Muscle of back (tissue), 11 donors: Measurements from ENCODE around the gene BICDL1. TPM values are rescaled to one million over a fixed set of nuclear protein-coding genes. Genes with fewer than 3 reads are reported as not detected.

Experiments used
- DNase-seq, 3 donors: peaks; one replicate each; pipeline versions ENCODE4 v3.0.0 to v3.0.0-alpha.2; 2013
- polyA plus RNA-seq, 10 donors: library from polyadenylated mRNA; unstranded; fragments of 120-200 nt; gene quantifications; one replicate each; pipeline ENCODE4 v1.2.1, GENCODE V29; 2013; ENCODE audit not compliant: insufficient read length in 10 of 10

The BICDL1 gene
- polyA plus RNA-seq, 10 donors, result 1.9 to 5.9 (median 3.5) TPM

GRCh38 chr12:120054293-120054692 is 65.3 kb downstream of the BICDL1 start:
- no peak for DNase-seq

GRCh38 chr12:120055231-120056000 is 66.4 kb downstream of the BICDL1 start:
- DNase-seq, result no peak

- no peak for DNase-seq
Measured at GRCh38 chr12:120056739-120057138, 67.7 kb downstream of the BICDL1 start.

- DNase-seq, result no peak
Measured at GRCh38 chr12:120060196-120060595, 71.2 kb downstream of the BICDL1 start.

- no peak for DNase-seq
Measured at GRCh38 chr12:120060717-120061116, 71.7 kb downstream of the BICDL1 start.

- no peak for DNase-seq
Measured at GRCh38 chr12:120061575-120062214, 72.7 kb downstream of the BICDL1 start.

GRCh38 chr12:120062976-120063579 is 74.0 kb downstream of the BICDL1 start:
- DNase-seq, result no peak

- DNase-seq, result no peak
Measured at GRCh38 chr12:120064054-120064940, 75.3 kb downstream of the BICDL1 start.

- no peak for DNase-seq
Measured at GRCh38 chr12:120065472-120065871, 76.4 kb downstream of the BICDL1 start.

- no peak for DNase-seq
Measured at GRCh38 chr12:120066341-120066740, 77.3 kb downstream of the BICDL1 start.

- DNase-seq, result no peak
Measured at GRCh38 chr12:120067084-120067869, 78.2 kb downstream of the BICDL1 start.

GRCh38 chr12:120067901-120068300 is 78.9 kb downstream of the BICDL1 start:
- no peak for DNase-seq

GRCh38 chr12:120069278-120069677 is 80.2 kb downstream of the BICDL1 start:
- no peak for DNase-seq

GRCh38 chr12:120071493-120072020 is 82.5 kb downstream of the BICDL1 start:
- DNase-seq, result no peak

- DNase-seq, result no peak
Measured at GRCh38 chr12:120072472-120073249, 83.6 kb downstream of the BICDL1 start.

- DNase-seq, result no peak
Measured at GRCh38 chr12:120075034-120075616, 86.1 kb downstream of the BICDL1 start.

GRCh38 chr12:120076651-120077050 is 87.6 kb downstream of the BICDL1 start:
- no peak for DNase-seq

- DNase-seq, result no peak
Measured at GRCh38 chr12:120077260-120077659, 88.2 kb downstream of the BICDL1 start.

- no peak for DNase-seq
Measured at GRCh38 chr12:120078868-120079267, 89.8 kb downstream of the BICDL1 start.
